PC-9 (cell line): ENCODE data around the gene RBM26.

Source experiments
- CTCF ChIP-seq: fragments of 200-600 bp; sonication (generic); conservative IDR thresholded peaks from 2 replicates; pipeline ENCODE4 v1.6.1; 2017; ENCODE audit warnings: mixed run types, antibody characterized with exemption, mild to moderate bottlenecking, moderate library complexity
- EZH2 ChIP-seq: fragments of 200-600 bp; sonication (generic); IDR thresholded peaks from 2 replicates; pipeline ENCODE4 v1.8.0; 2017; ENCODE audit warnings: antibody characterized with exemption, low read depth

- TF ChIP-seq CTCF (no peak), EZH2 (no peak)
Measured at GRCh38 chr13:79405831-79406596, at the start of gene RBM26.
